ENCODE measurements around the gene KIF6. TPM values are rescaled to one million over a fixed set of nuclear protein-coding genes. Genes with fewer than 3 reads are reported as not detected.

Gene KIF6
- total RNA-seq, 1 donor from 2014 or later: 1.2 TPM

DNA sequence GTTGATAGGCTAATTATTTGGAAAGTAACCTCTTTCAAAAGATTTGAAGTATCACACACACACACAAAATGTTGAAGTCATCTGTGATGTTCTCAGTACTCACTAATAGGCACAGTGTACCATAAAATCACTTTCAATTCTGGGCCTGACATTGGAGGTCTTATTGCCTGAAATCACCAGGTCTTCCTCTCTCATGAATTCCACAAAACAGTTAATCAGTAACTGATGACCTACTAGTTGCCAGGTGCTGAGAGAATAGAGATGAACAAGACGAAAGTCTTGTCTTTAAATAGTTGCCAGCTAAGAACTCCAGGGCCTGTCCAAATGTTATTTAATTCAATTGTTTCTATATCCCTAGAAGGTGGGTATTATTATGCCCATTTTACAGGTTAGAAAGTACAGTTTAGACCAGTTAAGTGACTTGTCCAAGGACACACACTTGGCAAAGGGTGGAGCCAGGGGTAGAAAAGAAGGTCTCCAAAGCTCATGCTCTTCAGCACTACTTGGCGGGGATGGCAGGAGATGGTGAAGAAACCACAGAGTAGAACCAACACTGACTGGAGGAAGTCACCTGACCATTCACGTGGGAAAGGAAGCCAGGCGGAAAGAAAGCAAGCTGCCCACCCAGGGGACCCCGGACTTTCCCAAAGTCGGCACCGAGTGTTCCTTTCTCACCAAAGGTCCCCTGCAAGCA lies 116.4 kb downstream of the KIF6 start:
- DNase-seq (ENCODE audit: low spot score in 2 of 2) (no peak), FAIRE-seq (no peak)

DNA sequence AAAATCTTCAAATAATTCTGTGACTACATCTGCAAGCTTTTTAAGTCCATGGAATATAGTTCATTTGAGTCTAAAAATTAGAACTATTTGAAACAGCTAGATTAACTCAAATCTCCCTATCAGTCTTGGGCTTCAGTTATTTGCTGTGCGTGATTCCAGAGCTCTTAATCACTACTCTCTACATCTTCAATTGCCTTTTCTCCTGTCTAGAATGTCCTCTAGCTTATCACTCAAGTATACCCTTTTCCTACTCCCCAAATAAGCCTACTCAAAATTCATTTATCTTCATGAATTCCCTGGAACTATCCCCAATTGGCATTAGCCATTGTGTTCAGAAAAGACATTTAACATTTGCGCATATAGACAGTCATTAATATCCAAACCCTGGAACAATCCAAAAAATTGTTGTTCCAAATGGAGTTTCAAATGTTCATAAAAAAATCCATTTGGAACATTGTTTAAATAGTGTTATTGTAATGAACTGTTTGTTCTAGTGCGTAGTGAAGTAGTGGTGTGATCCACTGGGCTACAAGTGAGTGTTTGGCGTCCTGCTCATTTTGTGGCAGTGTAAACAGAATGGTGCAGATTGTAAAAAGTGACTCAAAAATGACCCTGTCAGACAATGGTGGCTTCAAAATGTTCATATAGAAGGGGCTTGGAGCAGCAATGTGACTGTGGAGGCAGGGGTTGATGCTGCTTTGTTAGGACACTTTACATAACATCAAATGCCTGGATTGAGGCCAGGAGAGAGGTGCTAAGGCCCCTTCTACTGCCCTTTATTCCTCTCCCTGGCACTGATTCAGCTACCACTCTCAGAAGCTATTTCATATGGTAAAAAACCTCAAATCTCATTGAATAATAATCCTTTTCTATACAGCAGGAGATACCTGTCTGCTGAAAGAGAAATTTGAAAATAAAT lies 122.3 kb downstream of the KIF6 start:
- no peak for DNase-seq (ENCODE audit: low spot score in 2 of 2)
- FAIRE-seq: no peak

DNA sequence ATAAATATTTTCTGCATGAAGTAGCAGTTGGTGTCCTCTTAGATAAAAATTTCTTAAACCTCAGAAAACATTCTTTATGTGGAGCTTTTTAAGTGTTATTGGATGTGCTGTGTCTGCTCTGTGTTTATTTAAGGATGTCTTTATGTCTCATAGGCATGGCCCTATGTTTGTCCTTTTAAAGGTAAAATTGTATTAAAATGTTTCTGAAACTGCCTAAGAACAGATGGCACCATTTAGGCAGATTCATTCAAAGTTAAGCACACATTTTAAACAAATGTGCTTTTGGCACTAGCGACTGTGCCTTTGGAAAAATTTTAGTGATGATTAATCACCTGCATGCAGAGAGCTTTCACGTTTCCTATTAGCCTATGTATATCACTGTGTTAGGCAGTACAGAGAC lies 125.2 kb downstream of the KIF6 start:
- DNase-seq (ENCODE audit: low spot score in 2 of 2) (no peak), FAIRE-seq (no peak)

DNA sequence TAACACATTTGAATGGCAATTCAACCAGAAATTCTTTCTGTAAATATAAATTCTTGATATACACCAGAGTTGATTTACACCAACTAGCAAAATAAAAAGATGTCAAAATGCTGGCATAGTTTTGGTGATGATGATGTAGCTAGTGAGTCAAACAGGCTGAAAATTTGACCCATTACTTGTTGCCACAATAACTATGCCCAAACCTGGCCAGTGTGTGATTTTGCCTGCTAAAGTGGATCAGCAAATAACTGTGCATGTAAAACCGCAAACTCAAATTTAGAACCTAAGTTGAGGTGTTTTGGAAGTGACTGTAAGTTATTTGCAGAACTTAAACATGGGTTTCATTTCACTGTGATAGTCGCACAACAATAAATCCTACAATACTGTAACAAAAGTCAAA lies 125.9 kb downstream of the KIF6 start:
- no peak for DNase-seq (ENCODE audit: low spot score in 2 of 2)
- FAIRE-seq: no peak

DNA sequence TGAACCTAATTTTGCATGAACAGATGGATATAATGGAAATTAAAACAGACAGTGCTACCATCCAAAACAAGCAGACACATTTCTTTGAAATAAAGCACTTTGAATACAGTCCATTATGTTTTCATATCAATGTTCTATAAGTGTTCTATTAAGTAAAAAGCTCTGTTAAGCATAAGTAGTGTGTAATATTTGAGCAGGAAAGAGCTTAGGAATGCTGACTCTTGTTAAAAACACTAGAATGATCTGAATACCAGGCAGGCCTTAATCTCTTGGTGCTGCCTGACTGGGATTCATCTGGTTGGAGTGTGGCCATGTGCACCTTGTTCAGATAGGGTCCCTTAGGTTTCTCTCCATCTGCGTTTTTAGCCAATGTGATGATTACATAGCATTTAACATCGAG lies 130.9 kb downstream of the KIF6 start:
- DNase-seq (ENCODE audit: low spot score in 2 of 2) (no peak), FAIRE-seq (no peak)

DNA sequence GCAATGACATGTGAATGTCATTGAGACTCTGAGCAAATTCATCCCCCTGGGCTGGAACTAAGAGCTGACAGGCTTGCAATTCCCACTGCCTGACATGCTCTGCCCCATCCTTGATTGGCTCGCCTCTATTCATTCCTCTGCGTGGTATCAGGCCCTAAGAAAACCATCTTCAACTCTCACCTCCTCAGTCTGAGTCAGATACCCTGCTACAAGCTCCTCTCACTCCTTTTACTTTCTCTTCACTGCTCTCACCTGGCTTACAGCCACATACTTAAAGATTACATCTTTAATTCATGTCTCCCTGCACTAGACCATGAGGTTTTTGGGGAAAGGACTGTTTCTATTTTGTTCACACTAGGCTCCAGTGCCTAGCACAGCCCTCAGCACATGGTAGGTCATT lies 131.6 kb downstream of the KIF6 start:
- no peak for FAIRE-seq
- no peak for DNase-seq (ENCODE audit: low spot score in 2 of 2)

DNA sequence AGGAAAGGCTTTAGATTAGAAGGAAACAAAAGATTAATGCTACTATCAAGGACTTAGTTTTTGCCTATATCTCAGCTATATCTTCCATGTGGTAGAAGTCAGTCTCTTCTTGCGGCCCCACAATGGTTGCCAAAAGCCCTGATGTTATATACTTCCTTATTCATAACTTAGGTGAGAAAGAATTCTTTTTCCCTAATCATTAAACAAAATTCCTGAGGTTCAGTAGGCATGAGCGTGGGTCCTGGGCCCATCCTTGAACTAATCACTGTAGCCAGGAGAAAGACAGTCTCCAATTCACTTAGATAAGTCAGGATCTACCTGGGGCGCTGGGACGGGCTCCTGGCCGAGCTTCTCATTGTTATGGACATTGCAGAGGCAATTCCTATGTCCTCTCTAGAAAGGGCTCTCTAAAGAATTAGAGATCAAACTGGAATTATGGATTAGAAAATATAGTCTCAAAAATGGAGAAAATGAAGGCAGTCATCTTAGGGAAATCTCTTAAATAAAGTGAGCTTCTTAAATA lies 134.3 kb downstream of the KIF6 start:
- no peak for DNase-seq (ENCODE audit: low spot score in 2 of 2)
- no peak for FAIRE-seq

DNA sequence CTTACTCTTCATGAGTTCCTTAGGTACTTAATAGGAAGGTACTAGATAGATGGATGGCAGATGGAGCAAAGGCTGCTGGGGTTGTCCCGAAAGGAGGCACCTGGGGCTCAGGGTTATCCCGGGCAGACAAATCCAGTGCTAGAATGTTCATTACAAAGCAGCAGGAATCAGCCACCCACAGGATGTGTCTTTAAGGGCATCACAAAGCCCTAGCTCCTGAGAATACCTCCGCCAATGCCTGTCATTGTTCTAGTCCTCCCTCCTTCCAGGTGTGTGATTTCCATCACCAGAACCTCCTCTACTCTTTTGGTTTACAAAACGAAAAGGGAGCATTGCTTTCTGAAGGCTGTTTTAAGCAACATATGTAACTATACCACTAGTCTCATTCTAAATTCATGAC lies 138.1 kb downstream of the KIF6 start:
- FAIRE-seq: no peak
- no peak for DNase-seq (ENCODE audit: low spot score in 2 of 2)

DNA sequence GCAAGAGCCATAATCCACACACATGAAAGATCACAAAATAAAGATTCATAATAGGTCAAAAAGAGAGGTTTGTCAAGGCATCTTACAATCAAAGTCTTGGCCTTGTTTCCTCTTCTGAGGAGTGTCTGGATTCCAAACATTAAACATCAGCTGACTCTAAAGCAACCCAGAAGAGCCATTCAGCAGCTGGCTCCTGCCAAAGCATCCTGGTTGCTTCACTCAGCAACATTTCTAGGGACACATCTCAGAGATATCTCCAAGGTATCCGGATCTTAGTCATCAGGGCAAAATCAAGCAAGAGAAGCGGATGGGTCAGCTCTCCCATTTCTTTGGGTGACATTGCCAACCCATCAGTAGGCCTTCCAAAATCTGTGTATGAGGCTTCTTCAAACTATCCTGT lies 139.6 kb downstream of the KIF6 start:
- DNase-seq (ENCODE audit: low spot score in 2 of 2) (no peak), FAIRE-seq (no peak)

DNA sequence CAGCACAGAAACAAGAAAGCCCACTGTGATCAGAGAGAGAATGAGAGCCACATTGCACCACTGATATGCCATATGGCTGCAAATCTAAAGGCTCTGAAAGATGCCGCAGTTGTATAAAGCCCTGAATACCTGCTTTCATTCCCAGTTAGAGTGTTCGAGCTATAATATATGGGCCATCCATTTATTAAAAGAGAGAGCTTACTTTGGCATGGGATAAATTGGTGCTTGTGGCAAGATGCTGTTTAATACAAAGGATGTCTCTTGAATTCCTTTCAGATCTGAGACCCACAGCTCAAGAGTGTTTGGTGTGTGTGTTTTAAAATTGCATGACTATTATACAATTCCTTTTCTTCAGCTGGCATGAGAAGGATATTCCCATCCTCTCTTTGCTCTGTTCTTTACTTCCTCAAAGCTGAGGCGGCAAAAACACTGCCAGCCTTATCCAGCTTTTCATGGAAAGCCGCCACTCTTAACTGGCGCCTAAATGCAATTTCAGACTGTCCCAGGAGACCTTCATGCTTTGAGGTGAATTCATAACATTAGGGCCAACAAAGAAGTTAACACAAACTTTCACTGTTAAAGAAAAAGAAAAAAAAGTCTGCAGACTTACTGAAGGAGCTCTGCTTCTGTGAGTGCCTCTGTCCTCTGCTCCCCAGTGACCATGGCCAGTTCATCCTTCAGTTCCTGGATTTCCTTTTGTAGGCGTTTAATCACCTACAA lies 147.6 kb downstream of the KIF6 start:
- DNase-seq (ENCODE audit: low spot score in 2 of 2) (no peak), FAIRE-seq (no peak)

DNA sequence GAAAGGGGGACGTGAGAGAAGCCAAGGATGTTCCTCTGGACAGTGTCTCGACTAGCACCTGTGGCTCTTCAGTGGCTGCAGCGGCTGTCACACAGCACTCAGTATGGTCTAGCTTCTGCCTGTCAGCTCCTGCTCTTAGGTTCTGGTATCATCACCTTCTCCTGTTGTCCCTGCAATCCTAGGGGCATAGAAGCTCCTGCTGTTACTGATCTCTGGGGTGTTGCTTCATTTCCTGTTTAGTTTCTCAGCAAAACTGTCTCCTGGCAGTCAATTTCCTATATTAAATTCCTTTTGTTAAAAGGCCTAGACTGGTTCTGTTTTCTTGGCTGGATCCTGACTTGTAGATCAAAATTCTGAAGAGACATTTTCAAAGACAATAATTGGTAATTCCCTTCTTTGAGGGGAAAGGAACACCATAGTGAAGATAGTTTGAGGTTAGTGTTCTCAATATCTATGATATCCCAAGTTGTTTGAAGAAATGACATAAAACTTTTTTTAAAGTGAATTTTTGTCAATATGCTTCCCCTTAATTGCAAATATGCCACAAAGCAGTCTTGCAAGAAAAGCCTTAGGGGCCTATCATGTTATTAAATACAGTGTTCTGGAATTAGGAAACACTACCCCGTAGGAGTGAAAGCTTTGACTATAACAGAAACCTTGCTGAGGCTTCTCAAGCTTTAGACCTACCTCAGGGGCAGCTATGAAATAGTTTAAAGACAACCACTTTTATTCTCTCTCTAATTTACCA lies 148.5 kb downstream of the KIF6 start:
- DNase-seq (ENCODE audit: low spot score in 2 of 2): no peak
- FAIRE-seq: no peak

DNA sequence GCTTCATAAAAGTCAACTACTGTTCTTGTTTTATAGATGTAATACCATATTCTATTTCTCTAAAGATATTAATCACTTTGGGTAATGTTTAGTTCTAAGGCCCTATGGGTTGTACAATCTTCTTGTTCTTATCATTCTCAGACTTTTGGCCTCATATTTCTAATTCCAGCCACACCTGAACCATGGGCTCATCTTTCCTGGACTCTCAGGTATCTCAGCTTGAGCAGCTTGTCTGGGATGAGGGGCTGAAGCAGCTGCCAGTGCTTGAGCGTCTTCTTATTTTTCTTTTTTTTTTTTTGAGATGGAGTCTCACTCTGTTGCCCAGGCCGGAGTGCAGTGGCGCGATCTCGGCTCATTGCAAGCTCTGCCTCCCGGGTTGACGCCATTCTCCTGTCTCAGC lies 150.2 kb downstream of the KIF6 start:
- no peak for FAIRE-seq
- DNase-seq (ENCODE audit: low spot score in 2 of 2): no peak

DNA sequence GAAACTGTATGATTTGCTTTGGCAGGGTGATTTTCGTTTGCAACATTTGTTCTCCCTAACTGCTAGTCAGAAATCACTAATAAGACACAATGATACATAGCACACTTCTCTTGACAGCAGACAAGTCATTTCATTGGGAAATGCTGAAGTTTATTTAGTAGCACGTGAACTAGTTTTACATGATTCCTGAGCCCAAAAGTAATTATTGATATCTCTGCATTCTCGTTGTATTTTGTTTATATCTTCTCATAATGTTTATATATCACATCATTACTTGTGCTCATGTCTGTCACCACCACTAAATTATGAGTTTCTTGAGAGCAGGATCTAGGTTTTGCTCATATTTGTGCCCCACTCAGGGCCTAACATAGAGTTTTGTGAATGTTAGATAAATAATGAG lies 151.7 kb downstream of the KIF6 start:
- DNase-seq (ENCODE audit: low spot score in 2 of 2) (no peak), FAIRE-seq (no peak)

DNA sequence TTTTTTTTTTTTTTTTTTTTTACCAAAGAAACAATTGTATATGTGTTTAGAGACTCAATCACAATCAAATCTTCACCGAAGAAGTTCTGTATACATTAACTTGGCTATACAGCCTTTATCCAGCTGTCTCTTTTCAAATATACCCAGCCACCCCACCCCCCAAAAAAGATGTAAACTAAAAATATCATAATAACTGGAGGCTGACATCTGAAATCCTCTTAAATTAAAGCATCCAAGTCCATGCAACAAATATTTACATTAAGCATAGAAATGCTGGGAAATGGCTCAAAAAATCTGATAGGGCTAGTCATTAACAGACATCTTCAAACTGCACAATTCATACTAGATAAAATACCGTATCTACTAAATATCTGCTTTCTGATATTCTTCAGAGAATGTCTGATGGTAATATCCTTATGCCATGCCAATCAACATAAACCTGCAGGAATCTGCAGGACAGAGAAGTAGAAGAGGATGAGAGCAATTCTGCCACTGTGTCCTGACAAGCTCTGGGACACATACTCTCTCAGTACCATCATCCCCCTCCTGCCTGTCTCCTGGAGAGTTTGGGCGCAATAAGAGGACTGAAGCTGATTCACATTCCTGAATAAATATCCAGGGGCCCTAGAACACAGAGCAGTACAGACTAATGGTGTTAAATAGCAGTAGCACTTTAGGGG lies 152.4 kb downstream of the KIF6 start:
- DNase-seq (ENCODE audit: low spot score in 2 of 2): no peak
- FAIRE-seq: no peak

DNA sequence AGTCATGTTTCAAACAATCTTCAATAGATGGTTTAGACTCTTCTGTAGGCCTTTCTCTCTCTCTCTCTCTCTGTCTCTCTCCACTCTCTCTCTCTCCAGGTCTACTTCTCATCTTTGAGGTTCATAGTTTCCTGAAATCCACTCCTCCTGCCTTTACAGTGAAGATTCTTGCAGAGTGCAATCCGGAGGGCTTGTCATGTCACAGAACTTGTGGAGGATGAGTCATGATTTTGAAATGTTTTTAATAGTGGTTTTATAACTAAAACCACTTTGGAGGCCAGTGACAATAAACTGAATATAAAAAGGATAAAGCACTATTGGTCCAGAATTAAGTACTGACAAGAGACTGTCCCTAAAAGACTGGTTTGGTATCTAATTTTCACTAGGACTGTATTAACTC lies 156.3 kb downstream of the KIF6 start:
- FAIRE-seq (no peak), DNase-seq (ENCODE audit: low spot score in 2 of 2) (no peak)

DNA sequence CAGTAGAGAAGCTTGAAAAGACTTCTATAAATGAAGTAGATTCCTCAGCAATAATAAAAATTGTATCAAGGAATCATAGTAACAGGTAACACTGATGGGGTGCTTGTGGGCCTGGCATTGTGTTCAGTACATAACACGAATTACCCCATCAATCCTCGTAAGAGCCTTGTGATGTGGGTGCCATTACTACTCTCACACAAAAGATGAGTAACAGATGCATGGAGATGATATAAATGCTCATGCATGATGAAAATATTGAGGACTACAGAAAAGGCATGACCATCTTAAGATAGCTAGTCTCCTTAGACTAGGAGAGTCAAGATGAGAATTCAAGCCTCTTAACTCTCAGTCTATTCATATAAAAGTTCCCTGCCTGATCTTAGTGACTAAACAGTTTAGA lies 158.1 kb downstream of the KIF6 start:
- DNase-seq (ENCODE audit: low spot score in 2 of 2): no peak
- FAIRE-seq: no peak

DNA sequence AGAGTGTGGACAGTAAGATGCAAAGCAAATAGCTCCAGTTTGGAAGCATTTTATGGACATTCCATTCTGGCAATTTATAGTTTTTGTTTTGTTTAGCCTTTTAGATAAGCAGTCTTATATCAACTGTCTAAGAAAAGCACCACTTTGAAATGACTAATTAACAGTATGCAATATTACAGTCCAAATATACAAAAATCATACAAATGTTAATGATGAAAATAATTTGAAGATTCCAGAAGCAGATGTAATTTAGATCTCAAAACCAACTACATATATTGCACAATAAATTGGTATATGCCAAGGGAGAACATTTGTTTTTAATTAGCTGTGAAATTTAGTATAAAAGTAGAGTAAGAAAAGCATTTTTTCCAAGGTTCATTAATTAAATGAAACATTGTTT lies 158.8 kb downstream of the KIF6 start:
- DNase-seq (ENCODE audit: low spot score in 2 of 2) (no peak), FAIRE-seq (no peak)

DNA sequence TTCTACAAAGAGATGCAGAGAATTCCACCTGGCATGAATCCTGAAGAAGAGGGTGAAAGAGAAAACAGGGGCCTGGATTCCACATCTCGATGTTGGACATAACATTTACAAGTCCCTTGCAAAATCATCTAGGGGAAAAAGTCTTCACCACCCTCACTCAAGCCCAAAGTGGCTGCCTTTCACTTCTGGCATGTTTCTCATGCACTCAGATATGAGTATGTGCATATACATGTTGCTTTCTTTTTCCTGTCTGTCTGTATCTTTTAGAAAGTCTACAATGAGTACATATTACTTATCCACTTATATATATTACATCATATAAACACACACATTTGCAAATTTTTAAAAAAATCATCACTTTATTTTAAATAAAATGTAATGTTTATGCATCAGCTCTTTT lies 159.3 kb downstream of the KIF6 start:
- FAIRE-seq (no peak), DNase-seq (ENCODE audit: low spot score in 2 of 2) (no peak)

DNA sequence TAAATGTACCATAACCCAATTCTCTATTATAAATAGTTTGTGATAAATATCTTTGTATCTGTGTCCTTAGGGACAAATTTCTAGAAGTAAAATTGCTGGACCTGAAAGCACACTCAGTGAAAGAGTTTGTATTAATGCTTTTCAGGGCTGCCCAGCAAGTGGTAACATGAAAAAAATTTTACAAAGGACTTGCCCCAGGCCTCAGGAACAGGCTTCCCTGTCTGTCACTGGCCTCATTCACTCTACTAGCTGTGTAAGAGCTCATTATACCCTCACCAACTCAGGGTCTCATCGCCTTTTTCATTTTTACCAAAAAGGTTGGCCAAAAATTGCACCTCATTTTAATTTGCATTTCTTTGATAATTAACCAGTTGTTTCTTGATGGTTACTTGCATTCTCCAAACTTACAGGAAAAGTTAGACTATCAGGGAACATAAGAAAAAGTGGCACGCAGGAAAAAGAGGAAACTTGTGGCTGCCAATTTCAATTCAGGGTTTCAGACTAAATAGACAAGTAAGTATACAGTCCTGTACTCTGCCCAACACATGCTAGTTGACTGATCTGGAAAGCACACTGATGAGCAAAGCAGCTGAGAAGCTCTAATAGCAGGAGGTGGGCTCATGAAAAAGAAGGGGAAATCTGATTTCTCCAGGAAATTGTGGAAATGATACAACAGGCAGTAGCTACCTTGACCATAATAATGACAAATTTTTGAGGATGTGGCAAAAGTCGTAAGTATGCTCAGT lies 161.5 kb downstream of the KIF6 start:
- no peak for DNase-seq (ENCODE audit: low spot score in 2 of 2)
- FAIRE-seq: no peak
